Suprapubic skin (tissue), 4 donors: ENCODE results near the gene SRSF2.

Experiments
- EP300 ChIP-seq: sonication (generic); formaldehyde crosslinking; IDR thresholded peaks from one replicate; pipeline ENCODE4 v1.6.1; 2017; ENCODE audit warnings: antibody characterized with exemption
- POLR2A ChIP-seq, 2 donors: fragments of 450-650 bp; IDR thresholded peaks; one replicate each; pipeline ENCODE4 v1.6.1; 2017; ENCODE audit warnings: antibody characterized with exemption in 2 of 2, mild to moderate bottlenecking in 2 of 2, moderate library complexity in 2 of 2
- POLR2AphosphoS5 ChIP-seq, 3 donors: sonication (generic); formaldehyde crosslinking; IDR thresholded peaks; one replicate each; pipeline ENCODE4 v1.6.1; 2017; ENCODE audit warnings: antibody characterized with exemption in 3 of 3
- TF ChIP-seq, protein P1 (sequence below), 2 donors: fragments of 200-600 bp in 1 of 2; fragments of 450-650 bp in 1 of 2; sonication (generic) in 1 of 2; IDR thresholded peaks; one replicate each; pipeline ENCODE4 v1.5.1; 2016 to 2019; ENCODE audit warnings: antibody characterized with exemption in 2 of 2, mild to moderate bottlenecking in 1 of 2, moderate library complexity in 1 of 2

DNA sequence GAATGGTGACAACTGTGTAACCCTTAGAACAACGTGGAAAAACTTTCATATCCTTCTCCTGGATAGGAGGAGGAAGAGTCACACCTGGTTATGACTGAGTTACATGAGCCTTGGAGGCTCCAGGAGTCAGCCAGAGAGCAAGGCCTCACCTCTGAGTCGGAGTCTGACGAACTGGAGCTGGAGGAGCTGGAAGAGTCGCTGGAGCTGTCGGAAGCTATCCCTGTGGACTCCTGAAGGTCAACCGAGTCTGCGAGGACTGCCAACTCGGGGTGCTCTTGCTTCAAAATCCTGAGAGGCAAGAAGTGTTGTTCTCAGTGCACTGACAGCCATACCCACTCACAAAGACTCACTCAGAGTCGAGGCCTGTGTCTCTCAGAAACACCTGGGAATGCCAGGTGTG is 16.9 kb downstream of the SRSF2 start:
- TF ChIP-seq, protein P1, sequence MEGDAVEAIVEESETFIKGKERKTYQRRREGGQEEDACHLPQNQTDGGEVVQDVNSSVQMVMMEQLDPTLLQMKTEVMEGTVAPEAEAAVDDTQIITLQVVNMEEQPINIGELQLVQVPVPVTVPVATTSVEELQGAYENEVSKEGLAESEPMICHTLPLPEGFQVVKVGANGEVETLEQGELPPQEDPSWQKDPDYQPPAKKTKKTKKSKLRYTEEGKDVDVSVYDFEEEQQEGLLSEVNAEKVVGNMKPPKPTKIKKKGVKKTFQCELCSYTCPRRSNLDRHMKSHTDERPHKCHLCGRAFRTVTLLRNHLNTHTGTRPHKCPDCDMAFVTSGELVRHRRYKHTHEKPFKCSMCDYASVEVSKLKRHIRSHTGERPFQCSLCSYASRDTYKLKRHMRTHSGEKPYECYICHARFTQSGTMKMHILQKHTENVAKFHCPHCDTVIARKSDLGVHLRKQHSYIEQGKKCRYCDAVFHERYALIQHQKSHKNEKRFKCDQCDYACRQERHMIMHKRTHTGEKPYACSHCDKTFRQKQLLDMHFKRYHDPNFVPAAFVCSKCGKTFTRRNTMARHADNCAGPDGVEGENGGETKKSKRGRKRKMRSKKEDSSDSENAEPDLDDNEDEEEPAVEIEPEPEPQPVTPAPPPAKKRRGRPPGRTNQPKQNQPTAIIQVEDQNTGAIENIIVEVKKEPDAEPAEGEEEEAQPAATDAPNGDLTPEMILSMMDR (IDR thresholded peaks at IDR 0.05) = no peak
- TF ChIP-seq POLR2A (IDR thresholded peaks at IDR 0.05) (no peak), EP300 (no peak), POLR2AphosphoS5 (IDR thresholded peaks at IDR 0.05) (no peak)
